BJ (cell line): ENCODE measurements around the gene CBY3. TPM values are rescaled to one million over a fixed set of nuclear protein-coding genes. Genes with fewer than 3 reads are reported as not detected.
"Not testable (repeated sequence)": the region's sequence is repeated elsewhere in the genome, so short reads cannot be mapped to it uniquely, and the experiment has no call there.

Experiments used
- CTCF ChIA-PET: fragments of 350-600 bp; formaldehyde crosslinking; extraction: SDS; loops from one replicate; lab custom pipeline; 2021; ENCODE audit warnings: antibody characterized with exemption, inconsistent platforms; lab: Yijun Ruan, JAX
- POLR2A ChIA-PET: fragments of 300-600 bp; sonication (Branson Sonifier 250); formaldehyde crosslinking; extraction: SDS; loops from one replicate; lab custom pipeline; 2021; ENCODE audit warnings: antibody characterized with exemption; lab: Charles Lee
- DNase-seq: peaks from one replicate; pipeline ENCODE4 v3.0.0-alpha.2; 2011; ENCODE audit warnings: low read depth
- H3K27me3 ChIP-seq: 2 replicates; pipeline ENCODE4 v1.6.0; 2011; ENCODE audit warnings: low read length; ENCODE audit not compliant: control insufficient read depth, insufficient read depth
- H3K36me3 ChIP-seq: 2 replicates; pipeline ENCODE4 v1.5.1; 2011; ENCODE audit warnings: low read length; ENCODE audit not compliant: control insufficient read depth, insufficient read depth
- H3K4me3 ChIP-seq: 2 replicates; pipeline ENCODE4 v1.5.1; 2011; ENCODE audit warnings: low read depth, mild to moderate bottlenecking, control low read depth, low read length
- CTCF ChIP-seq: IDR thresholded peaks from 2 replicates; pipeline ENCODE4 v1.5.1; 2011; ENCODE audit warnings: low read depth, mild to moderate bottlenecking, control low read depth, inconsistent platforms, low read length, moderate library complexity; ENCODE audit not compliant: insufficient read depth
- polyA plus RNA-seq: library from polyadenylated mRNA; depleted of rRNA; stranded (reverse); fragments of >200 nt; gene quantifications from 2 replicates; pipeline ENCODE4 v1.2.3, GENCODE V29; 2011

The CBY3 gene
- polyA plus RNA-seq, 1 experiment = not detected

GRCh38 chr5:179668391-179668790 is 12.4 kb downstream of the CBY3 start:
- CTCF ChIA-PET = interaction anchor here (0.6 to 1.9 kb wide), 10 partner anchors 9 to 394 kb away, joined by 3 to 10 read pairs (median 4); partner anchors contain the start of gene CBY3
- POLR2A ChIA-PET = no interaction called here
- no peak overlapping the region for H3K4me3 ChIP-seq
- H3K36me3 ChIP-seq = peaks cover 2% of the 10 kb centered on the region
- peak; percentile 4 for DNase-seq
- H3K27me3 ChIP-seq = no peaks in the 10 kb centered on the region
- TF ChIP-seq CTCF = peak; percentile 87

GRCh38 chr5:179661647-179662046 is 19.2 kb downstream of the CBY3 start:
- CTCF ChIA-PET, POLR2A ChIA-PET, H3K36me3 ChIP-seq, DNase-seq, H3K27me3 ChIP-seq, H3K4me3 ChIP-seq: not testable (repeated sequence)

GRCh38 chr5:179658179-179658856 is 22.5 kb downstream of the CBY3 start:
- H3K36me3 ChIP-seq, POLR2A ChIA-PET, H3K27me3 ChIP-seq: not testable (repeated sequence)
- CTCF ChIA-PET = interaction anchor here (0.6 kb wide), 1 partner anchor 31 kb away, joined by 3 read pairs; no protein-coding TSS in a partner anchor
- DNase-seq = peak; percentile 1
- H3K4me3 ChIP-seq = peak overlapping the region; percentile 60

- DNase-seq, H3K4me3 ChIP-seq, H3K36me3 ChIP-seq, H3K27me3 ChIP-seq, POLR2A ChIA-PET: not testable (repeated sequence)
- CTCF ChIA-PET = interaction anchor here (0.6 kb wide), 1 partner anchor 30 kb away, joined by 3 read pairs; no protein-coding TSS in a partner anchor
Measured at GRCh38 chr5:179657302-179658178, 23.3 kb downstream of the CBY3 start.

- H3K4me3 ChIP-seq, DNase-seq, H3K27me3 ChIP-seq, H3K36me3 ChIP-seq, CTCF ChIA-PET, POLR2A ChIA-PET: not testable (repeated sequence)
Measured at GRCh38 chr5:179653135-179653534, 27.7 kb downstream of the CBY3 start.

- H3K4me3 ChIP-seq, DNase-seq, CTCF ChIA-PET, POLR2A ChIA-PET, H3K27me3 ChIP-seq, H3K36me3 ChIP-seq: not testable (repeated sequence)
Measured at GRCh38 chr5:179650245-179650644, 30.6 kb downstream of the CBY3 start.

GRCh38 chr5:179649166-179649703 is 31.6 kb downstream of the CBY3 start:
- H3K36me3 ChIP-seq, CTCF ChIA-PET, POLR2A ChIA-PET, DNase-seq, H3K27me3 ChIP-seq, H3K4me3 ChIP-seq: not testable (repeated sequence)

GRCh38 chr5:179648410-179648809 is 32.4 kb downstream of the CBY3 start:
- Histone ChIP-seq H3K4me3 (no peak overlapping the region), H3K36me3 (no peaks in the 10 kb centered on the region), H3K27me3 (peaks cover 5% of the 10 kb centered on the region; the same call in 1 of the 2 replicates)
- no peak for TF ChIP-seq CTCF
- ChIA-PET CTCF (no interaction called here), POLR2A (no interaction called here)
- DNase-seq = no peak

- H3K4me3 ChIP-seq, POLR2A ChIA-PET, CTCF ChIA-PET: not testable (repeated sequence)
Measured at GRCh38 chr5:179644766-179645165, 36.1 kb downstream of the CBY3 start.

GRCh38 chr5:179643141-179643920 is 37.5 kb downstream of the CBY3 start:
- H3K36me3 ChIP-seq, H3K4me3 ChIP-seq, H3K27me3 ChIP-seq, POLR2A ChIA-PET, DNase-seq: not testable (repeated sequence)
- CTCF ChIA-PET = interaction anchor here (1.5 kb wide), 1 partner anchor 35 kb away, joined by 4 read pairs; no protein-coding TSS in a partner anchor

More at GRCh38 chr5:179644766-179645165, 36.1 kb downstream of the CBY3 start:
- DNase-seq, H3K27me3 ChIP-seq, H3K36me3 ChIP-seq: not testable (repeated sequence)
